HepG2 (cell line): Measurements from ENCODE around the gene TCF7L2. TPM values are rescaled to one million over a fixed set of nuclear protein-coding genes. Genes with fewer than 3 reads are reported as not detected.

ENCODE experiments used
- ATAC-seq: fragments of 200-7000 bp; cut with Tn5 transposase; 3 replicates; pipeline ENCODE4 v1.9.1; 2020; ENCODE audit warnings: mild to moderate bottlenecking, moderate library complexity
- BruUV-seq: library from RNA; stranded (reverse); fragments of 400-500 nt; replicated peaks from 2 replicates; lab custom pipeline; 2021; lab: Mats Ljungman, UMichigan
- CTCF ChIA-PET: fragments of 300-600 bp; formaldehyde crosslinking; extraction: SDS; loops from one replicate; lab custom pipeline; 2021; ENCODE audit warnings: low total read pairs, inconsistent platforms, low intra/inter-chr PET ratio; lab: Yijun Ruan, JAX
- POLR2A ChIA-PET: fragments of 350-600 bp; sonication (Branson Sonifier 250); formaldehyde crosslinking; loops from one replicate; lab custom pipeline; 2020; ENCODE audit warnings: antibody characterized with exemption, inconsistent platforms; lab: Yijun Ruan, JAX
- DNase-seq: peaks from one replicate; pipeline ENCODE4 v3.0.0-alpha.2; 2015; ENCODE audit warnings: low spot score
- FAIRE-seq: peaks from 3 replicates; lab custom pipeline; 2011; peaks lifted over from hg19 to GRCh38; lab: Jason Lieb, UNC
- H2AFZ ChIP-seq: one replicate; pipeline ENCODE4 v1.6.1; 2011; ENCODE audit warnings: low read length, inconsistent platforms
- H3K27ac ChIP-seq: fragments of 300-600 bp; 3 replicates; pipeline ENCODE4 v1.8.0; 2011; ENCODE audit warnings: mixed run types, mild to moderate bottlenecking, mixed read lengths, low read length, inconsistent platforms; ENCODE audit not compliant: insufficient read depth; ENCODE audit errors: extremely low read length
- H3K27me3 ChIP-seq, 2 experiments: fragments of 200-600 bp in 1 of 2; 2 replicates in 1 of 2; 3 replicates in 1 of 2; pipeline versions ENCODE4 v1.6.0 to v1.8.0; 2011; ENCODE audit warnings: low read length in 2 of 2, mild to moderate bottlenecking in 2 of 2, moderate library complexity in 2 of 2, inconsistent platforms in 1 of 2; ENCODE audit not compliant: insufficient read depth in 2 of 2, control insufficient read depth in 1 of 2
- H3K36me3 ChIP-seq, 2 experiments: fragments of 200-600 bp in 1 of 2; replicated peaks in 1 of 2; 2 replicates in 1 of 2; 3 replicates in 1 of 2; pipeline versions ENCODE4 v1.5.1 to v1.8.0; 2011; ENCODE audit warnings: low read length in 2 of 2, inconsistent platforms in 1 of 2; ENCODE audit not compliant: insufficient read depth in 2 of 2, control insufficient read depth in 1 of 2
- H3K4me1 ChIP-seq: 2 replicates; pipeline ENCODE4 v1.5.1; 2012; ENCODE audit warnings: low read length, inconsistent platforms; ENCODE audit not compliant: insufficient read depth
- H3K4me2 ChIP-seq: 2 replicates; pipeline ENCODE4 v1.6.0; 2011; ENCODE audit warnings: low read depth, low read length, inconsistent platforms
- H3K4me3 ChIP-seq, 3 experiments: fragments of 200-600 bp in 1 of 3; sonication (generic), shearing (Covaris generic) in 1 of 3; replicated peaks in 1 of 3; 2 replicates each; pipeline ENCODE4 v1.5.1; 2011 to 2016; ENCODE audit warnings: low read length in 3 of 3, inconsistent platforms in 2 of 3, low read depth in 2 of 3, mild to moderate bottlenecking in 2 of 3, control low read depth in 1 of 3, mixed read lengths in 1 of 3; ENCODE audit not compliant: insufficient read depth in 1 of 3
- H3K79me2 ChIP-seq: one replicate; pipeline ENCODE4 v1.6.1; 2011; ENCODE audit warnings: low read length, inconsistent platforms; ENCODE audit not compliant: insufficient read depth
- H3K9ac ChIP-seq: 2 replicates; pipeline ENCODE4 v1.6.0; 2011; ENCODE audit warnings: mild to moderate bottlenecking, low read depth, low read length, inconsistent platforms; ENCODE audit not compliant: insufficient read depth
- H3K9me3 ChIP-seq: 2 replicates; pipeline ENCODE4 v1.5.1; 2012; ENCODE audit warnings: mild to moderate bottlenecking, low read length
- H4K20me1 ChIP-seq: 2 replicates; pipeline ENCODE4 v1.6.0; 2011; ENCODE audit warnings: inconsistent platforms, mild to moderate bottlenecking, low read length, moderate library complexity; ENCODE audit not compliant: insufficient read depth
- DNMT1 ChIP-seq: sonication (generic); formaldehyde crosslinking; IDR thresholded peaks from 2 replicates; pipeline ENCODE4 v1.5.1; 2020; ENCODE audit warnings: mild to moderate bottlenecking, missing genetic modification reagents
- FLYWCH1 ChIP-seq: sonication (generic); formaldehyde crosslinking; IDR thresholded peaks from 2 replicates; pipeline ENCODE4 v1.8.1; 2023; ENCODE audit warnings: mild to moderate bottlenecking, missing genetic modification reagents
- GATA4 ChIP-seq: sonication (generic); IDR thresholded peaks from 2 replicates; pipeline ENCODE4 v1.6.1; 2016; ENCODE audit warnings: antibody characterized with exemption, low read depth, borderline replicate concordance
- KLF6 ChIP-seq: IDR thresholded peaks from 2 replicates; pipeline ENCODE4 v1.8.0; 2016; ENCODE audit warnings: missing biosample characterization, missing genetic modification reagents
- NR2C2 ChIP-seq: sonication (generic); formaldehyde crosslinking; IDR thresholded peaks from 2 replicates; pipeline ENCODE4 v1.4.0; 2020; ENCODE audit warnings: missing genetic modification reagents, mild to moderate bottlenecking, moderate library complexity, borderline replicate concordance
- RBFOX2 ChIP-seq: fragments of 200-400 bp; formaldehyde crosslinking; IDR thresholded peaks from 2 replicates; pipeline ENCODE4 v1.6.1; 2017; ENCODE audit warnings: low read depth, mild to moderate bottlenecking, low read length
- RXRA ChIP-seq: sonication (generic); formaldehyde crosslinking; IDR thresholded peaks from 2 replicates; pipeline ENCODE4 v1.5.1; 2020; ENCODE audit warnings: missing genetic modification reagents
- ZKSCAN8 ChIP-seq: IDR thresholded peaks from 2 replicates; pipeline ENCODE4 v1.6.1; 2016; ENCODE audit warnings: borderline replicate concordance, missing genetic modification reagents, missing compliant biosample characterization
- ZMAT3 ChIP-seq: sonication (generic); formaldehyde crosslinking; conservative IDR thresholded peaks from 2 replicates; pipeline ENCODE4 v1.7.0; 2021; ENCODE audit warnings: missing genetic modification reagents
- ZNF124 ChIP-seq: sonication (generic); formaldehyde crosslinking; IDR thresholded peaks from 2 replicates; pipeline ENCODE4 v1.4.0; 2020; ENCODE audit warnings: missing genetic modification reagents
- WGBS: methylation state at CpG from one replicate; pipeline ENCODE4 v1.1.6; 2017; ENCODE audit warnings: low lambda C conversion rate; 5-methylcytosine and 5-hydroxymethylcytosine counted together
- in situ Hi-C: cut with HindIII; loops from 2 replicates; pipeline ENCODE4 v1.10.0; 2017; ENCODE audit warnings: low pct_unique_long_range_greater_than_20kb; ENCODE audit not compliant: extremely low pct_ligation_motif_present
- intact Hi-C: fragments of 100-400 bp; cut with micrococcal nuclease; formaldehyde crosslinking; loops from one replicate; pipeline ENCODE4 v1.10.0; 2022; ENCODE audit not compliant: unreplicated experiment
- polyA plus RNA-seq, 8 experiments: library from polyadenylated mRNA; depleted of rRNA in 3 of 8; stranded (reverse) in 7 of 8; unstranded in 1 of 8; fragments of >200 nt; fragmentation: Illumina TruSeq in 4 of 8; extraction: Trizol in 4 of 8; gene quantifications; 2 replicates each; pipeline versions ENCODE4 v1.2.1 to v1.2.3, GENCODE V29; 2011 to 2016; ENCODE audit warnings: low read depth in 4 of 8, missing spikeins in 1 of 8, mixed read lengths in 1 of 8; ENCODE audit not compliant: insufficient read depth in 1 of 8
- total RNA-seq, 5 experiments: library from RNA; depleted of rRNA; stranded (reverse); fragments of >200 nt; fragmentation: Illumina TruSeq; extraction: Trizol; gene quantifications; 2 replicates each; pipeline ENCODE4 v1.2.3, GENCODE V29; 2016; ENCODE audit warnings: low read depth in 1 of 5
- TF ChIP-seq, protein P1 (sequence below): sonication (generic); formaldehyde crosslinking; IDR thresholded peaks from 2 replicates; pipeline ENCODE4 v1.9.0; 2022; ENCODE audit warnings: missing genetic modification reagents, mild to moderate bottlenecking, borderline replicate concordance

The TCF7L2 gene
- total and polyA plus RNA-seq, 2 of the 13 experiments (the other 11 are each of a cell fraction or from before 2014, with no cell fraction given): 3.9 to 13.7 TPM

DNA sequence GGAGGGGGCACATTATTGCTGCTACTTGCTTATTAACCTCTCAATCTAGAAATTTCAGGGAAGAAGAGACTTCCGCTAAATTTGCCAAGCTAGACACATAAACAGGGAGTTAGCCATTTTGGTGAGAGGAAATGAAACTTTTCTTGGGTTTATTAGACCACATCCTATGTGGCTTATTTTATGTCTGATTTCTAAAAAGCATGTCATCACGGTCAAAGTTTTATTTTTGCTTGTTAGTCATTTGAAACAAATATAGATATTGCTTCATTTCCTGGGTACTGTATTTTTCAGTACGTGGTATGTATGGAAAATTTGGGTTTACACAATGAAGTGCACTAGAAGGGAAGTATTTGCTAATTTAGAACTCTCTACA is 144.1 kb downstream of the TCF7L2 start:
- Histone ChIP-seq H3K79me2 (peaks cover 11% of the 10 kb centered on the region), H2AFZ (no peak overlapping the region), H3K36me3 (peaks cover 18 to 42% of the 10 kb centered on the region in 2 experiments), H3K9ac (no peak overlapping the region), H3K27ac (peak overlapping the region; percentile 48), H3K27me3 (no peaks in the 10 kb centered on the region), H3K9me3 (no peaks in the 10 kb centered on the region), H3K4me1 (peaks cover 37% of the 10 kb centered on the region), H3K4me2 (peak overlapping the region; percentile 26; the same call in 1 of the 2 replicates), H3K4me3 (no peak overlapping the region), H4K20me1 (peaks cover 17% of the 10 kb centered on the region)
- in situ Hi-C loops (no loop called here), intact Hi-C loops (no loop called here)
- ChIA-PET POLR2A (interaction anchor here (0.9 to 1.3 kb wide), 2 partner anchors 10 to 21 kb away, joined by 3 read pairs; no protein-coding TSS in a partner anchor), CTCF (no interaction called here)
- no peak for FAIRE-seq
- no TSS peak for BruUV-seq
- WGBS: 83% methylated on average over 3 of the region's 3 CpGs
- no peak for ATAC-seq
- no peak for TF ChIP-seq ZMAT3 (CRISPR knock-in tag)
- TF ChIP-seq, protein P1, sequence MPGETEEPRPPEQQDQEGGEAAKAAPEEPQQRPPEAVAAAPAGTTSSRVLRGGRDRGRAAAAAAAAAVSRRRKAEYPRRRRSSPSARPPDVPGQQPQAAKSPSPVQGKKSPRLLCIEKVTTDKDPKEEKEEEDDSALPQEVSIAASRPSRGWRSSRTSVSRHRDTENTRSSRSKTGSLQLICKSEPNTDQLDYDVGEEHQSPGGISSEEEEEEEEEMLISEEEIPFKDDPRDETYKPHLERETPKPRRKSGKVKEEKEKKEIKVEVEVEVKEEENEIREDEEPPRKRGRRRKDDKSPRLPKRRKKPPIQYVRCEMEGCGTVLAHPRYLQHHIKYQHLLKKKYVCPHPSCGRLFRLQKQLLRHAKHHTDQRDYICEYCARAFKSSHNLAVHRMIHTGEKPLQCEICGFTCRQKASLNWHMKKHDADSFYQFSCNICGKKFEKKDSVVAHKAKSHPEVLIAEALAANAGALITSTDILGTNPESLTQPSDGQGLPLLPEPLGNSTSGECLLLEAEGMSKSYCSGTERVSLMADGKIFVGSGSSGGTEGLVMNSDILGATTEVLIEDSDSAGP (CRISPR knock-in tag): no peak
- no peak for TF ChIP-seq KLF6 (CRISPR knock-in tag)
- TF ChIP-seq ZKSCAN8: no peak
- TF ChIP-seq FLYWCH1: no peak
- no peak for TF ChIP-seq RXRA
- no peak for TF ChIP-seq GATA4
- no peak for TF ChIP-seq ZNF124 (CRISPR knock-in tag)
- TF ChIP-seq RBFOX2: no peak
- TF ChIP-seq DNMT1: no peak
- no peak for TF ChIP-seq NR2C2
- no peak for DNase-seq
